Activated naive CD8-positive, alpha-beta T cell treated with anti-CD3 and anti-CD28 coated beads, Interleukin-2, amount 50 U/mL, for 24 hours (primary cell): Measurements from ENCODE around the gene ZNF526.

ENCODE experiments used
- ATAC-seq: fragments of 150-1000 bp; cut with Tn5 transposase; one replicate; pipeline ENCODE4 v1.10.0; 2021
- DNase-seq: peaks from one replicate; pipeline ENCODE4 v3.0.0; 2021
- H3K27ac Mint-ChIP-seq: one replicate; pipeline ENCODE4 v1.8.0; 2021; ENCODE audit warnings: mild to moderate bottlenecking, mixed read lengths
- H3K27me3 Mint-ChIP-seq: one replicate; pipeline ENCODE4 v1.8.0; 2021; ENCODE audit warnings: mixed read lengths
- H3K36me3 Mint-ChIP-seq: one replicate; pipeline ENCODE4 v1.8.0; 2021; ENCODE audit warnings: low read depth, mixed read lengths
- H3K4me1 Mint-ChIP-seq: one replicate; pipeline ENCODE4 v1.8.0; 2021; ENCODE audit warnings: mixed read lengths
- H3K4me3 Mint-ChIP-seq: one replicate; pipeline ENCODE4 v1.8.0; 2021; ENCODE audit warnings: mild to moderate bottlenecking, moderate library complexity, mixed read lengths
- H3K9me3 Mint-ChIP-seq: one replicate; pipeline ENCODE4 v1.8.0; 2021; ENCODE audit warnings: mixed read lengths

The ZNF526 gene

DNA sequence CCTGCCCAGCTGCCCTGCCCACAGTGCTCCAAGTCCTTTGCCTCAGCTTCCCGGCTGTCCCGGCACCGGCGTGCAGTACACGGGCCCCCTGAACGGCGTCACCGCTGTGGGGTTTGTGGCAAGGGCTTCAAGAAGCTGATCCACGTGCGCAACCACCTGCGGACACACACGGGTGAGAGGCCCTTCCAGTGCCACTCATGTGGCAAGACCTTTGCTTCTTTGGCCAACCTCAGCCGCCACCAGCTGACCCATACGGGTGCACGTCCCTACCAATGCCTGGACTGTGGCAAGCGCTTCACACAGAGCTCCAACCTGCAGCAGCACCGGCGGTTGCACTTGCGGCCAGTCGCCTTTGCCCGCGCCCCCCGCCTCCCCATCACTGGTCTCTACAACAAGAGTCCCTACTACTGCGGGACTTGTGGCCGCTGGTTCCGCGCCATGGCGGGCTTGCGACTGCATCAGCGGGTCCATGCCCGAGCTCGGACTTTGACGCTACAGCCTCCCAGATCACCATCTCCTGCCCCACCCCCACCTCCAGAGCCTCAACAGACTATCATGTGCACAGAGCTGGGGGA lies 5.7 kb downstream of the ZNF526 start:
- ATAC-seq (no peak), DNase-seq (no peak)
- peaks cover 36% of the 10 kb centered on the region for H3K36me3 Mint-ChIP-seq
- H3K4me3 Mint-ChIP-seq = no peak overlapping the region
- no peaks in the 10 kb centered on the region for H3K9me3 Mint-ChIP-seq
- peaks cover 21% of the 10 kb centered on the region for H3K4me1 Mint-ChIP-seq
- no peak overlapping the region for H3K27ac Mint-ChIP-seq
- no peaks in the 10 kb centered on the region for H3K27me3 Mint-ChIP-seq

DNA sequence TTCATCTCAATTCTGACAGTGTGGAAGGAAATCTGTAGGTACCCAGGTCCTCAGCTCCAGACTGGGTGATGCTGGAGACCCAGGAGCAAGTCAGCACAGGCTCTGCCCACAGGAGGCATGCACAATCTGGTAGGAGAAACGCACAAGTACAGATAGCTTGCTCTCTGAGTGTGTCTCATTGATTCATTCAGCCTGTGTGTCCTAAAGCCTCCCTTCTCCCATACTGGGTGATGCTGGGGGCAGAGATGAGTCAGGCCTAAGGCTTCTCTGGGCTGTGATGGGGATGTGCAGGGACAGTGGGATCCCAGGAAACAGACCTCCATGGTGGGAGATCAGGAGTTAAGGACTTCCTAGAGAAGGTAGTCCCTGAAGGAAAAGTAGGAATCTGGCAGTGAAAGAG lies 6.8 kb downstream of the ZNF526 start:
- H3K36me3 Mint-ChIP-seq = peaks cover 40% of the 10 kb centered on the region
- no peak overlapping the region for H3K4me3 Mint-ChIP-seq
- peaks cover 16% of the 10 kb centered on the region for H3K4me1 Mint-ChIP-seq
- H3K27ac Mint-ChIP-seq = no peak overlapping the region
- ATAC-seq = no peak
- no peak for DNase-seq
- no peaks in the 10 kb centered on the region for H3K27me3 Mint-ChIP-seq
- no peaks in the 10 kb centered on the region for H3K9me3 Mint-ChIP-seq

DNA sequence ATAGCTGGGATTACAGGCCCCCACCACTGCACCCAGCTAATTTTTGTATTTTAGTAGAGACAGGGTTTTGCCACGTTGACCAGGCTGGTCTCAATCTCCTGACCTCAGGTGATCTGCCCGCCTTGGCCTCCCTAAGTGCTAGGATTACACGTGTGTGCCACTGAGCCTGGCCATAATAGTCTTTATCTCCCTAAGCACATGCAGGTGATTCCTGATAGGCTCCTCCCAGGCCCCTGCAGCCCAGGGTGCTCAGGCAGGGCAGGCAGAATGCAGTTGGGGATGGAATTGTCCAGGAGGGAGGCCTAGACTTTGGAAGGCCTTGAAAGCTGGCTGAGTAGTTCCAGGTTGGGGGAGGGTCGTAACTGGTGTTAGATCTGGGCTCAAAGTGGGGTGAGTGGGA lies 8.5 kb downstream of the ZNF526 start:
- no peak overlapping the region for H3K27ac Mint-ChIP-seq

DNA sequence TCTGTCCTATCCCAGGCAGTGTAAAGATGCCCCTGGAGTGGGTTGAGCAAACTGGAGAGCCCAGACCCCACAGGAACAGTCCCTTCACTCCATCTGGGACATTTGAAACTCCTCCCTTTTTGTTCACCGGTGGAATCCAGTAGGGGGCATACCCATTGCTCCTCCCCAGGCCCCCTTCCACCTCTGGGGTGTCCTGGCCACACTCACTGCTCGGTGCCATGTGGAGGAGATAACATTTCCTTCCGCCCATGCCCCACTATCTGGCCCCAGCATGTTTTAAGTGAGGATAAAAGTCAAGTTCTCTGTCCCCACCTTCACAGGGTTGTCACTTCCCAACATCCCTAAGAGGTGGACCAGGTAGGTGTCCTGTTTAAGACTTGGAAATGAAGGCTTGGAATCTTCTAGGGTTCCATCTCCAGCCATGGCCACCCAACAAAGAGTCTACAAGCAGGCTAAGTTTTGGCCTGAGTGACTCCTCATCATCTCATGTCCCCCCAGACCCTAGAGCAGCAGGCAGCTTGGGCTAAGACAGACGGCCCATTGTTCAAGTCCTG lies 9.3 kb downstream of the ZNF526 start:
- no peaks in the 10 kb centered on the region for H3K9me3 Mint-ChIP-seq
- DNase-seq (no peak), ATAC-seq (no peak)
- peaks cover 10% of the 10 kb centered on the region for H3K4me1 Mint-ChIP-seq
- H3K27me3 Mint-ChIP-seq = no peaks in the 10 kb centered on the region
- H3K36me3 Mint-ChIP-seq = peaks cover 40% of the 10 kb centered on the region
- no peak overlapping the region for H3K4me3 Mint-ChIP-seq
- peak overlapping the region; percentile 75 for H3K27ac Mint-ChIP-seq

More for the DNA sequence above, 8.5 kb downstream of the ZNF526 start:
- Mint-ChIP-seq H3K4me1 (peaks cover 10% of the 10 kb centered on the region), H3K9me3 (no peaks in the 10 kb centered on the region), H3K27me3 (no peaks in the 10 kb centered on the region), H3K4me3 (no peak overlapping the region), H3K36me3 (peaks cover 41% of the 10 kb centered on the region)
- DNase-seq (no peak), ATAC-seq (no peak)

DNA sequence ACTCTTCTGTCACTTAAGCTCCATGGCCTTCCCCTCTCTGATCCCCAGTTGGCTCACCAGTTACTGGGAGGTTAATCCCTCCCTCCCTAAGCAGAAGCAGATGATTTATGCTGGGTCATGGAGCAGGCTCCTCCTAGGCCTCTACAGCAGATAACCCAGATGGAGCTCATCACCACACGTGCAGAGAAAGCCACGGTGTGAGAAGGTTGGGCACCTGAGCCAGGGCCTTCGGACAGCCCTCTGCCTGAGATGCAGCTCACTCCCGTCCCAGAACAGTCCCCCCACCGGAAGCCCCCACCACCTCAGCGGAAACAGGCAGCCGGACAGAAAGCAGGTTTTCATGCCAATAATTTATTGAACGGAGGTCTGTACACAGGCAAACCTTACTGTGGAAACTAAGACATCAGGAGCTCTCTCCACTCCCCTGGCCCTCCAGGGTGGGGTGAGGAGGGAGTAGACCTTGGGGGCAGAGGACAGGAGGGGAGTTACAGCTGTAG lies 9.8 kb downstream of the ZNF526 start:
- H3K27ac Mint-ChIP-seq = peak overlapping the region; percentile 75
- no peak for DNase-seq
- peaks cover 37% of the 10 kb centered on the region for H3K36me3 Mint-ChIP-seq
- ATAC-seq = no peak
- H3K4me1 Mint-ChIP-seq = peaks cover 10% of the 10 kb centered on the region
- H3K4me3 Mint-ChIP-seq = no peak overlapping the region
- H3K9me3 Mint-ChIP-seq = no peaks in the 10 kb centered on the region
- no peaks in the 10 kb centered on the region for H3K27me3 Mint-ChIP-seq

DNA sequence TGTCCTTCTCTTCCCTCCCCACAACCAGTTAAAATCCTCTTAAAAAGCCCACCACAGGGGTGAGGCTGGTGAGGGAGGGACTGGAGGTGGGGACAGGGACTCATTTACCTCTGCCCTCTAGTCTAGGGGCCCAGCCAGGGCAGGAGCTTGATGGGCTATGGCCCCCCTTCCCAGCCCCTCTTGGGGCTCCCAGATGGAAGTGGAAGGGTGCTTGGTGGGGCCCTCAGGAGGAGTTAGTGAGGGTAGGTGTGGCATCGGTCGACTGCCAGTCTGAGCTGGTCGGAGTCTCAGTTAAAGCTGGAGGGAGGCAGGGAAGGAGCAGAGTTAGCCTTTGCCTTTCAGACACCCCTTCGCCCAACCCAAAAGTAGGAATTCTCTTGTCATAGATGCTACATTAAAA lies 10.5 kb downstream of the ZNF526 start:
- Mint-ChIP-seq H3K4me1 (peaks cover 10% of the 10 kb centered on the region), H3K4me3 (no peak overlapping the region), H3K9me3 (no peaks in the 10 kb centered on the region), H3K27ac (no peak overlapping the region), H3K36me3 (peaks cover 38% of the 10 kb centered on the region), H3K27me3 (no peaks in the 10 kb centered on the region)
- DNase-seq = no peak
- ATAC-seq = no peak

DNA sequence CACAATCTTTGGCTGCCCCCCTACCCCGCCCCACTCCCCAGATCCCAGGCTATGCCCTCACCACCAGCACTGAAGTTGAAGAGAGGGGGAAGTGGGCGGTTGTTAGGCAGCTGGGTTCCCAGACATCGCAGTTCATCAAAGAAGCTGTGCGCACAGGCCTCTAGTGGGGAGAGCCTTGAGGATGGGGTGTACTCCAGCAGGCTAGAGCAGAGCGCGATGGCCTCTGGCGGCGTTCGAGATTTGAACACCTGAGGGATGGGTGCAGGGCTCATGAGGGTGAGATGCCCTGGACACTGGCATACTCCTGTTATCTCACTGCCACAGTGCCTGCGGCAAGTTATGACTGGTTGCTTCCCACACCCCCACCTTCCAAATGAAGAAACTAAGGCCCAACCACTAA lies 12.3 kb downstream of the ZNF526 start:
- peaks cover 8% of the 10 kb centered on the region for H3K4me1 Mint-ChIP-seq
- H3K36me3 Mint-ChIP-seq = peaks cover 23% of the 10 kb centered on the region
- H3K27me3 Mint-ChIP-seq = no peaks in the 10 kb centered on the region
- no peaks in the 10 kb centered on the region for H3K9me3 Mint-ChIP-seq
- no peak overlapping the region for H3K4me3 Mint-ChIP-seq
- ATAC-seq (no peak), DNase-seq (no peak)
- peak overlapping the region; percentile 13 for H3K27ac Mint-ChIP-seq

DNA sequence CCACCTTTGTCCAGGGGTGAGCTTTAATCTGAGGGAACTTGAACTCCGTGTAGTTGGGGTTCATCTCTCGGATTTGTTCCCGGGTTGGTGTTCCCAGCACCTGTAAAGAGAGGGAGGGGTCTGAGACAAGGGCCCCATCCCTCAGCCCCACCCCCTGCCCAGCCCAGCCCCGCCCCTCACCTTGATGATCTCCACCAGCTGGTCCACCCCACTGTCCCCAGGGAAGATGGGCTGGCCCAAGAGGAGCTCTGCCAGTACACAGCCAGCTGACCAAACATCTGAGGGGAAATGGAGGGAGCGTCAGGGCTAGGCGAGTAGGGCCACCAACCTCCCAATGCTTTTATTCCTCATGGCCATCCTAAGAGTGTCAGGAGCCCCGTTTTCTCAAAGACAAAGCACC lies 13.0 kb downstream of the ZNF526 start:
- DNase-seq (no peak), ATAC-seq (no peak)
- no peak overlapping the region for H3K4me3 Mint-ChIP-seq
- peaks cover 8% of the 10 kb centered on the region for H3K4me1 Mint-ChIP-seq
- no peak overlapping the region for H3K27ac Mint-ChIP-seq
- no peaks in the 10 kb centered on the region for H3K27me3 Mint-ChIP-seq
- H3K9me3 Mint-ChIP-seq = no peaks in the 10 kb centered on the region
- H3K36me3 Mint-ChIP-seq = peaks cover 21% of the 10 kb centered on the region

DNA sequence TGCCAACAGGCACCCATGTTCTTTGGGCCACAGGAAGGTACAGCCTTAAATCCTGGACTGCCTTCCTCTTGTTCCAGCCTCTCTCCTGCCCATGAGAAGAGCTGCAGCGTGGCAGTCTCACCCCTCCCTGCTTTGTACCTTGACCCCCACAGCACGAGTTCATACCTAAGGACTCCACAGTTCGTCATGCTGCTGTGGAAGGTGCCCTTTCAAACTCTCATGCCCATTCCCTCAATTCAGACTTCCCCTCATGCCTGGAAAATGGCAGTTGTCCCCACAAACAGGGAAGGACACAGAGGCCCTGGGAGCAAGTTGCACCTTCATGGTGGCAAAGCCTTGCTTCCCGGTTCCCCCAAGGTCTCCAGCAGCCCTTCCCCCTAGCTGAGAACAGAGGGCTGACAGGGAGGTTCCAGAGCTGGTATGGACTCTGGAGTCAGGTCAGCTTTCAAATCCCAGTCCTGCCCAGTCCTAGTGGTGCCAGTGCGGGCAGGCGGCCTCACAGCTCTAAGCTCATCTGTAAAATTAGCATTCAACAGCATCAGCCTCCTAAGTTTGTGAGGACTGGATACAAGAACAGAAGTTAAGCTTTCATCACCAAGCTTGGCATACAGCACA lies 13.7 kb downstream of the ZNF526 start:
- H3K36me3 Mint-ChIP-seq = peaks cover 21% of the 10 kb centered on the region
- H3K27ac Mint-ChIP-seq = no peak overlapping the region
- peaks cover 6% of the 10 kb centered on the region for H3K4me1 Mint-ChIP-seq

DNA sequence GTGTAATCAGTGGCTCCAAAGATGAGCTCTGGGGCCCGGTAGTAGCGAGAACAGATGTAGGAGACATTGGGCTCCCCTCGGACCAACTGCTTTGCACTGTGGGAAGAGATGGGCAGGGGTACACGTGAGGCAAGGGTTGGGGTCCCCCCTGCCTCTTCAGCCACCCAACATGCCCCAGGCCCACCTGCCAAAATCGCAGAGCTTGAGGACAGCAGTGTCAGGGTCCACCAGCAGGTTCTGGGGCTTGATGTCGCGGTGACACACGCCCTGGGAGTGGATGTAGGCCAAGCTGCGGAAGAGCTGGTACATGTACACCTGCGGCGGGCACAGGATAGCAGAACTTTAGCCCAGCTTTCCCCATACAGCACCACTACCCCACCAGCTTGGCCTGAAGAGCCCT lies 14.3 kb downstream of the ZNF526 start:
- Mint-ChIP-seq H3K36me3 (peaks cover 23% of the 10 kb centered on the region), H3K27me3 (no peaks in the 10 kb centered on the region), H3K4me1 (peaks cover 9% of the 10 kb centered on the region), H3K4me3 (no peak overlapping the region), H3K27ac (no peak overlapping the region), H3K9me3 (no peaks in the 10 kb centered on the region)
- no peak for DNase-seq
- ATAC-seq = no peak

More for the DNA sequence above, 13.7 kb downstream of the ZNF526 start:
- DNase-seq (no peak), ATAC-seq (no peak)
- no peaks in the 10 kb centered on the region for H3K9me3 Mint-ChIP-seq
- no peaks in the 10 kb centered on the region for H3K27me3 Mint-ChIP-seq
- no peak overlapping the region for H3K4me3 Mint-ChIP-seq

DNA sequence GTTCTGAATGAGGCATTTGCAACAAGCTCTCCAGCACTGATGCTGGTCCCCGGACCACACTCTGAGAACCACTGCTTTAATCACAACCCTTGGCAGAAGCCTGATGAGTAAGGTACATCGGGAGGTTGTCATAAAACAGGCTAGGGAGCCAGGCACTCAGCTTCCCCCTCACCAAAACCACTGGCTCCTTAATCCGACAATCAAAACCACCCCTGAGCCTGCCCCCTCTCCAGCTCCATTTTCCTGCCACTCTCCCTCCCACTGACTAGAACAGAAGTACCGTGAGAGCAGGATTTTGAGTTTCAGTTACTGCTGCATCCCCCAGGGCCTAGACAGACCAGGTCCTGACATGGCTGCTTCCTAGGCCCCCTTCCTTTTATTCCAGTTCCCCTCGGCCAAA lies 15.1 kb downstream of the ZNF526 start:
- H3K36me3 Mint-ChIP-seq = peaks cover 23% of the 10 kb centered on the region
- DNase-seq (no peak), ATAC-seq (no peak)
- no peaks in the 10 kb centered on the region for H3K9me3 Mint-ChIP-seq
- no peak overlapping the region for H3K4me3 Mint-ChIP-seq
- no peaks in the 10 kb centered on the region for H3K27me3 Mint-ChIP-seq
- H3K4me1 Mint-ChIP-seq = peaks cover 12% of the 10 kb centered on the region
- H3K27ac Mint-ChIP-seq = peak overlapping the region; percentile 23

DNA sequence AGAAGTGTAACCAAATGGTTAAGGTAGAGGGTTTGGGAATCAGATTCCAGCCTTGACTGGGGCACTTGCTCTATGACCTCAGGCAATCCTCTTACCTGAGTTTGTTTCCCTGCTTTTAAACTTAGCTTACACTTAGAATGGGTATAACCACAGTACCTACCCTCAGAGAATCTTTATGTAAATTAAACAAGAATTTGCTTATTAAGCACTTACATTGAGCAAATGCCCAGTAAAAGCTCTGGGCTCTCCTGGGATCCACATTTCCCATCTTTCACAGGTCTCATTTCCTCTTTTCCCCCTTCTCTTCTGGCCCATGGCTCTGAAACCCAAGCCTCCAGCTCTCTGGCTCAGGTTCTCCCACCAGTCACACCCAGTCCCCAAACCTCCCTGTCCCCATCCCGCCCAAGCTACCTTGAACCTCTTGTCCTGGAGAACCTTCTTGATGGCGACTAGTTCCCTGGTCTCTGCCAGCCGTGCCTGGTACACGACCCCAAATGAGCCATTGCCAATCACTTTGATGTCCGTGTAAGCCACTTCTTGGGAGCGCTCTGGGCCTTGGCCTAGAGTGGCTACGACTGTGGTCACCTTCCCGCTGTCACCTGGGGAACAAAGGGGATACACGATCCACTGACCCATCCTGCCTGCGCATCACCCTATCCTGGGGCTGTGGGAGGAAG lies 19.6 kb downstream of the ZNF526 start:
- Mint-ChIP-seq H3K36me3 (peaks cover 26% of the 10 kb centered on the region), H3K9me3 (no peaks in the 10 kb centered on the region), H3K4me3 (no peak overlapping the region), H3K4me1 (peaks cover 40% of the 10 kb centered on the region), H3K27ac (peak overlapping the region; percentile 56), H3K27me3 (no peaks in the 10 kb centered on the region)
- DNase-seq (no peak), ATAC-seq (no peak)

DNA sequence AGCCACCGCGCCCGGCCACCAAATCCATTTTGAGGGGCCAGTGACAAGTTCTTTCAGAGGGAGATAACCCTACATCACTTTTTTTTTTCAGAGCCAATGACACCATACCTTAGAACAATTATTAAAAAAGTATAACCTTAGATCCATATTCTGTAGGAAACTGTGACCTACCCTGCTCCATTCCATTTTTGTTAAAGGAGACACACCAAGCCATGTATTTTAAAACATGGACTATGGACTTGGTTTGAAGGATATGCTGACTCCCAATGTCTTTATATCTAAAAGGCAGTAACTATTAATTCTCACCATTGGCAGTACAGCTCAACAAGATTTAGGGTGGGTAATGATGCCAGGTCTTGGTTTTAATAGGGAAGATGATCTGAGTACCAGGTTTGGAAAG lies 21.2 kb downstream of the ZNF526 start:
- Mint-ChIP-seq H3K9me3 (no peaks in the 10 kb centered on the region), H3K27ac (peak overlapping the region; percentile 88), H3K4me1 (peaks cover 46% of the 10 kb centered on the region), H3K36me3 (peaks cover 25% of the 10 kb centered on the region), H3K27me3 (no peaks in the 10 kb centered on the region), H3K4me3 (peak overlapping the region; percentile 90)
- DNase-seq = no peak
- ATAC-seq = no peak

DNA sequence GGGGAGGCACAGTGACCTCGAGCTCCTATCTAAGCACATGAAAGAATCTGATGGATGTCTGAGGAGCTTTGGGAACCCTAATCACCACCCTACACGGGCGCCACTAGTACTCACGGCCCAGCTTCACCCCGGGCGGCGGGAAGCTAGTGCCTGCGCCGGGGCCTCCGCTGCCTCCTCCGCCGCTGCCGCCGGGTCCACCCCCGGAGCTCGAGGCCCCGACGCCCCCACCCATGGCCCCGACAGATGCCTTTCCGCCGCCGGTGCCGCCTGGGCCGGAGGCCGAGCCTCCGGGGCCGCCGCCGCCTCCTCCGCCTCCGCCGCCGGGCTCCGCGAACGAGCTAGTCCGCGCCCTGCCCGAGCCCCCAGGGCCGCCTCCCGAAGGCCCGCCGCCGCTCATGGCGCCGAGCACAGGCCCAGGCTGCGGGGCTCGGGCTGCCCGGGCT lies 22.0 kb downstream of the ZNF526 start:
- Mint-ChIP-seq H3K4me1 (peaks cover 53% of the 10 kb centered on the region), H3K4me3 (peak overlapping the region; percentile 92), H3K9me3 (no peaks in the 10 kb centered on the region), H3K36me3 (peaks cover 27% of the 10 kb centered on the region), H3K27me3 (no peaks in the 10 kb centered on the region), H3K27ac (peak overlapping the region; percentile 88)
- DNase-seq (peak; percentile 35), ATAC-seq (no peak)
